ENCODE results near the gene CCDC38. TPM values are rescaled to one million over a fixed set of nuclear protein-coding genes. Genes with fewer than 3 reads are reported as not detected.

CCDC38 gene
- total RNA-seq = under 0.01 TPM in 1 of 2 replicates, not detected in the other

DNA sequence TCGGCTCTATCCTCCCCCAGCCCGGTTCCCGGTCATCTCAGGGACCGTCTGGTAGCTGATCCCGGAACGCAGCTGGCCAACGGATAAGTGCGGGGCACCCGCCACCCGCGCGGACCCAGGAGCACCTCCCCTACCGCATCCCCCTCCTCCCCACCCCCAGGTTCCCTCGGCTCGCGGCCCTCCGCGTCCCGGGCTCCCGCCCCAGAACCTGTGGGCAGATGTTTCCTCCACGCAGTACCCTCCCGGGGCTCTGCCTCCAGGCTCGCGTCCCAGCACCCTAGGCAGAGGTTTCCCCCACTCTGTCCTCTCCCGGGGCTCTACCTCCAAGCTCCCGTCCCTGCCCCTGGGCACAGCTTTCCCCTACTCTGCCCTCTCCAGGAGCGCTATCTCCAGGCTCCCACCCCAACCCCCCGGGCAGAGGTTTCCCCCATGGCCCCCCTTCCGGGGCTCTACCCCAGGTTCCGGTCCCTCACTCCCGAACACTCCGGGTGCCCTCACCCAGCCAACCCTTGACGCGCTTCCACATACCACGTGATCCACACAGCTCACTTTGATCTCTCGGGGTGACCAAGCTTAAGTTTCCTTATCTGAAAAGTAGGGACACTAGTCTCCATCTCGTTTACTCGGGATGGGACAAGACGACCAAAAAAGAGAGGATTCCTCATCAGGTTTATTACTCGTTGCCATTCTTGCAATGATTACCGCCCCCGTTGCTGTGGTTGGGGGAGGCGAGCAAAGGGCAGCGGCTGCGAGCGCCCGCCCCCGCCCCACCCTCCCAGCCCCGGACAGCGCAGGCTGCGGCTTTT lies at the start of gene CCDC38:
Gene CCDC38, minus strand, starts transcription at position 91 of the 806 bp plus-strand sequence. CDS start 6,105 bp downstream, outside the sequence.

GRCh38 chr12:95943330-95943842 lies 972 bp upstream of the CCDC38 start, which contains the start of gene AMDHD1:
AMDHD1 (plus strand) TSS chr12:95943331; CDS start chr12:95943399, 68 bp downstream.

GRCh38 chr12:95858451-95859343 lies 83.7 kb downstream of the CCDC38 start, which contains the start of gene SNRPF:
SNRPF (plus strand) TSS chr12:95858952; CDS start chr12:95859074, 122 bp downstream.

Other genes with a start within 250 kb of the CCDC38 start
- gene NTN4, start 151.8 kb downstream of the CCDC38 start, total RNA-seq = 5.5 and 16.3 TPM in 2 replicates
- gene SNRPF, start 83.7 kb downstream of the CCDC38 start, total RNA-seq = 4.6 and 7.4 TPM in 2 replicates
- 0.14 and 0.22 TPM in 2 replicates for gene AMDHD1, start 717 bp upstream of the CCDC38 start, total RNA-seq
- not detected in 2 replicates for gene HAL, start 53.7 kb upstream of the CCDC38 start, total RNA-seq
- 47.4 and 72.4 TPM in 2 replicates for gene LTA4H, start 93.0 kb upstream of the CCDC38 start, total RNA-seq